ENCODE data around the gene QRFPR.

GRCh38 chr4:121280425-121280824 lies 100.4 kb downstream of the QRFPR start:
- TF ChIP-seq CTCF (IDR thresholded peaks at IDR 0.05) (no peak), POLR2A (IDR thresholded peaks at IDR 0.05) (no peak), POLR2AphosphoS5 (IDR thresholded peaks at IDR 0.05) (no peak)
